Measurements from ENCODE around the gene EI24.

- no peak for TF ChIP-seq SNAI2 (CRISPR knock-in tag; IDR thresholded peaks at IDR 0.05)
- no peak for TF ChIP-seq BACH2 (CRISPR knock-in tag; IDR thresholded peaks at IDR 0.05; ENCODE audit: borderline replicate concordance)
- TF ChIP-seq RARB (CRISPR knock-in tag; IDR thresholded peaks at IDR 0.05), result no peak
- TF ChIP-seq, protein P1, sequence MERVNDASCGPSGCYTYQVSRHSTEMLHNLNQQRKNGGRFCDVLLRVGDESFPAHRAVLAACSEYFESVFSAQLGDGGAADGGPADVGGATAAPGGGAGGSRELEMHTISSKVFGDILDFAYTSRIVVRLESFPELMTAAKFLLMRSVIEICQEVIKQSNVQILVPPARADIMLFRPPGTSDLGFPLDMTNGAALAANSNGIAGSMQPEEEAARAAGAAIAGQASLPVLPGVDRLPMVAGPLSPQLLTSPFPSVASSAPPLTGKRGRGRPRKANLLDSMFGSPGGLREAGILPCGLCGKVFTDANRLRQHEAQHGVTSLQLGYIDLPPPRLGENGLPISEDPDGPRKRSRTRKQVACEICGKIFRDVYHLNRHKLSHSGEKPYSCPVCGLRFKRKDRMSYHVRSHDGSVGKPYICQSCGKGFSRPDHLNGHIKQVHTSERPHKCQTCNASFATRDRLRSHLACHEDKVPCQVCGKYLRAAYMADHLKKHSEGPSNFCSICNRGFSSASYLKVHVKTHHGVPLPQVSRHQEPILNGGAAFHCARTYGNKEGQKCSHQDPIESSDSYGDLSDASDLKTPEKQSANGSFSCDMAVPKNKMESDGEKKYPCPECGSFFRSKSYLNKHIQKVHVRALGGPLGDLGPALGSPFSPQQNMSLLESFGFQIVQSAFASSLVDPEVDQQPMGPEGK (CRISPR knock-in tag; IDR thresholded peaks at IDR 0.05; ENCODE audit: borderline replicate concordance), result no peak
- no peak for TF ChIP-seq TSHZ2 (CRISPR knock-in tag; IDR thresholded peaks at IDR 0.05)
- no peak for TF ChIP-seq ZNF70 (CRISPR knock-in tag; IDR thresholded peaks at IDR 0.05)
- TF ChIP-seq ZC3H10 (CRISPR knock-in tag; IDR thresholded peaks at IDR 0.05), result no peak
- TF ChIP-seq GLIS3 (CRISPR knock-in tag; IDR thresholded peaks at IDR 0.05), result no peak
- no peak for TF ChIP-seq ZNF565 (CRISPR knock-in tag; conservative IDR thresholded peaks at IDR 0.05; ENCODE audit: low read depth)
- TF ChIP-seq TCF4 (CRISPR knock-in tag; IDR thresholded peaks at IDR 0.05; ENCODE audit: borderline replicate concordance), result no peak
- no peak for TF ChIP-seq CREB5 (CRISPR knock-in tag; IDR thresholded peaks at IDR 0.05; ENCODE audit: low read depth)
- no peak for TF ChIP-seq ZFP30 (CRISPR knock-in tag; IDR thresholded peaks at IDR 0.05)
- TF ChIP-seq TOX (CRISPR knock-in tag; IDR thresholded peaks at IDR 0.05; ENCODE audit: borderline replicate concordance), result no peak
Measured at GRCh38 chr11:125618383-125618782, 49.1 kb downstream of the EI24 start.

All from SK-N-SH treated with all-trans-retinoic acid at 6 μM for 48 hours (cell line).